Tibial nerve (tissue), 4 donors: ENCODE measurements around the gene GPATCH2L. TPM values are rescaled to one million over a fixed set of nuclear protein-coding genes. Genes with fewer than 3 reads are reported as not detected.

Source experiments
- DNase-seq, 2 donors: peaks; one replicate each; pipeline ENCODE4 v3.0.0-alpha.2; 2019; ENCODE audit warnings: low spot score in 2 of 2
- H3K27ac ChIP-seq, 4 donors: fragments of 200-600 bp; sonication (generic) in 3 of 4; one replicate each; pipeline ENCODE4 v1.5.1; 2017 to 2019; ENCODE audit warnings: mild to moderate bottlenecking in 1 of 4
- H3K27me3 ChIP-seq, 2 donors: fragments of 200-600 bp; sonication (generic) in 1 of 2; one replicate each; pipeline versions ENCODE4 v1.5.1 to v1.6.0; 2017 to 2019
- H3K36me3 ChIP-seq, 3 donors: fragments of 200-600 bp; sonication (generic); one replicate each; pipeline ENCODE4 v1.5.1; 2018 to 2019
- H3K4me1 ChIP-seq, 4 donors: fragments of 200-600 bp; sonication (generic) in 3 of 4; one replicate each; pipeline ENCODE4 v1.5.1; 2017 to 2019
- H3K4me3 ChIP-seq, 4 donors: fragments of 200-600 bp; sonication (generic) in 3 of 4; one replicate each; pipeline ENCODE4 v1.5.1; 2017 to 2019; ENCODE audit warnings: mild to moderate bottlenecking in 1 of 4, moderate library complexity in 1 of 4
- H3K9me3 ChIP-seq, 4 donors: fragments of 200-600 bp; sonication (generic) in 3 of 4; one replicate each; pipeline ENCODE4 v1.5.1; 2017 to 2019
- EP300 ChIP-seq, 2 donors: sonication (generic); formaldehyde crosslinking; IDR thresholded peaks; one replicate each; pipeline ENCODE4 v1.6.1; 2017; ENCODE audit warnings: antibody characterized with exemption in 2 of 2, mild to moderate bottlenecking in 1 of 2
- POLR2A ChIP-seq, 2 donors: fragments of 450-650 bp; IDR thresholded peaks; one replicate each; pipeline ENCODE4 v1.6.1; 2017; ENCODE audit warnings: antibody characterized with exemption in 2 of 2, mild to moderate bottlenecking in 2 of 2, moderate library complexity in 2 of 2
- WGBS, 2 donors: methylation state at CpG; one replicate each; pipeline ENCODE4 v1.1.5; 2018; 5-methylcytosine and 5-hydroxymethylcytosine counted together
- total RNA-seq, 4 donors: library from RNA; depleted of rRNA; stranded (reverse); fragments of >200 nt; gene quantifications; one replicate each; pipeline ENCODE4 v1.1.0, GENCODE V29; 2016
- TF ChIP-seq, protein P1 (sequence below), 5 experiments: fragments of 200-600 bp in 3 of 5; fragments of 450-650 bp in 2 of 5; sonication (generic) in 3 of 5; IDR thresholded peaks; one replicate each; pipeline ENCODE4 v1.5.1; 2016 to 2019; ENCODE audit warnings: antibody characterized with exemption in 5 of 5, mild to moderate bottlenecking in 3 of 5, moderate library complexity in 2 of 5

GPATCH2L gene
- total RNA-seq, 4 donors from 2014 or later = 56.1 to 76.8 (median 71.7) TPM

DNA sequence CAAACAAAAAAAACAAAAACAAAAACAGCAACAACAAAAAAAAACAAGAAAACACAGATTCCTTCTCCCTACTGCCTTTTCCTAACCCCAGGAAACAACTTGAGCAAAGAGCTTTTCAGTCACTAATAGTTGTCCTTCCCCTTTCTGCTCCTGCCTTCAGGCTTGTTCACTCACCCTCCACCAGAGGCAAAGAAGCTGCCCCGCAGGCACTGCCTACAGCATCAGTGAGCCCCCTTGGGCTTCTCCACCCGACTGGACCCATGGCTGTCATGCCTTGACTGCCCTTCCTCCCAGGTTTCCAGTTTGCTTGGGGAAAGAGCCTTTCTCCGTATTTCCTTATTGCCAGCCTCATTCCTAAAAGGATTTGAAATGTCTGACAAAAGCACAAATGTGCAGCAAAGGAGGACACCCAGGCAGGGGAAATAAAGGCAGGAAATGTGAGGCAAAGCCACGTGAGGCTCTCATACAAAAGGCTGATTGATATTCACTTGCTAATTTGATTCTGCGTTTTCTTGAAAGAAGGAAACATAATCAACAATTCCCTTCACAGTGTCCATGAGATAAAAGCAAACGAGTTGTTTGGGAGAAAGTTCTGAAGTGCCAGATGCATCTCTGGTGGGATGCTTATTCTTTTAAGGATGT, 85.7 kb downstream of the GPATCH2L start:
- WGBS, 2 donors = 38 to 43% methylated on average over 6 of the region's 6 CpGs
- DNase-seq = no peak
- Histone ChIP-seq H3K4me3 (no peak overlapping the region), H3K36me3 (peaks cover 0 to 6% (median 0%) of the 10 kb centered on the region in 3 donors), H3K9me3 (peaks cover 0 to 15% (median 5%) of the 10 kb centered on the region in 4 donors), H3K27ac (no peak overlapping the region), H3K27me3 (no peaks in the 10 kb centered on the region), H3K4me1 (no peaks in the 10 kb centered on the region)
- TF ChIP-seq EP300 (IDR thresholded peaks at IDR 0.05) = no peak
- TF ChIP-seq, protein P1, sequence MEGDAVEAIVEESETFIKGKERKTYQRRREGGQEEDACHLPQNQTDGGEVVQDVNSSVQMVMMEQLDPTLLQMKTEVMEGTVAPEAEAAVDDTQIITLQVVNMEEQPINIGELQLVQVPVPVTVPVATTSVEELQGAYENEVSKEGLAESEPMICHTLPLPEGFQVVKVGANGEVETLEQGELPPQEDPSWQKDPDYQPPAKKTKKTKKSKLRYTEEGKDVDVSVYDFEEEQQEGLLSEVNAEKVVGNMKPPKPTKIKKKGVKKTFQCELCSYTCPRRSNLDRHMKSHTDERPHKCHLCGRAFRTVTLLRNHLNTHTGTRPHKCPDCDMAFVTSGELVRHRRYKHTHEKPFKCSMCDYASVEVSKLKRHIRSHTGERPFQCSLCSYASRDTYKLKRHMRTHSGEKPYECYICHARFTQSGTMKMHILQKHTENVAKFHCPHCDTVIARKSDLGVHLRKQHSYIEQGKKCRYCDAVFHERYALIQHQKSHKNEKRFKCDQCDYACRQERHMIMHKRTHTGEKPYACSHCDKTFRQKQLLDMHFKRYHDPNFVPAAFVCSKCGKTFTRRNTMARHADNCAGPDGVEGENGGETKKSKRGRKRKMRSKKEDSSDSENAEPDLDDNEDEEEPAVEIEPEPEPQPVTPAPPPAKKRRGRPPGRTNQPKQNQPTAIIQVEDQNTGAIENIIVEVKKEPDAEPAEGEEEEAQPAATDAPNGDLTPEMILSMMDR (IDR thresholded peaks at IDR 0.05) = no peak
- no peak for TF ChIP-seq POLR2A (IDR thresholded peaks at IDR 0.05)

- Histone ChIP-seq H3K9me3 (peaks cover 0 to 28% (median 6%) of the 10 kb centered on the region in 4 donors), H3K4me3 (no peak overlapping the region), H3K4me1 (no peaks in the 10 kb centered on the region), H3K27me3 (no peaks in the 10 kb centered on the region), H3K27ac (no peak overlapping the region), H3K36me3 (no peaks in the 10 kb centered on the region)
- no peak for DNase-seq
- 68 to 78% methylated on average over 1 of the region's 1 CpG for WGBS, 2 donors
- TF ChIP-seq POLR2A (IDR thresholded peaks at IDR 0.05) (no peak), EP300 (IDR thresholded peaks at IDR 0.05) (no peak)
- TF ChIP-seq, protein P1 (IDR thresholded peaks at IDR 0.05) = no peak
Observed at GRCh38 chr14:76245097-76245496, 93.4 kb downstream of the GPATCH2L start.

- no peaks in the 10 kb centered on the region for H3K36me3 ChIP-seq
- TF ChIP-seq POLR2A (IDR thresholded peaks at IDR 0.05) = no peak
- TF ChIP-seq, protein P1 (IDR thresholded peaks at IDR 0.05) = no peak
- no peak for TF ChIP-seq EP300 (IDR thresholded peaks at IDR 0.05)
- no peak overlapping the region for H3K27ac ChIP-seq
Observed at GRCh38 chr14:76250302-76250701, 98.6 kb downstream of the GPATCH2L start.

GRCh38 chr14:76252471-76252870, 100.7 kb downstream of the GPATCH2L start:
- 89 to 96% methylated on average over 3 of the region's 3 CpGs for WGBS, 2 donors
- H3K27me3 ChIP-seq = no peaks in the 10 kb centered on the region
- TF ChIP-seq, protein P1 (IDR thresholded peaks at IDR 0.05) = no peak
- TF ChIP-seq EP300 (IDR thresholded peaks at IDR 0.05) = no peak
- TF ChIP-seq POLR2A (IDR thresholded peaks at IDR 0.05) = no peak
- H3K4me1 ChIP-seq = no peaks in the 10 kb centered on the region
- no peak overlapping the region for H3K27ac ChIP-seq
- no peaks in the 10 kb centered on the region for H3K9me3 ChIP-seq
- H3K36me3 ChIP-seq = no peaks in the 10 kb centered on the region
- H3K4me3 ChIP-seq = no peak overlapping the region
- DNase-seq = no peak

More at GRCh38 chr14:76250302-76250701, 98.6 kb downstream of the GPATCH2L start:
- Histone ChIP-seq H3K4me3 (no peak overlapping the region), H3K27me3 (no peaks in the 10 kb centered on the region), H3K9me3 (no peaks in the 10 kb centered on the region), H3K4me1 (no peaks in the 10 kb centered on the region)
- 18 to 25% methylated on average over 9 of the region's 9 CpGs for WGBS, 2 donors
- DNase-seq = no peak

DNA sequence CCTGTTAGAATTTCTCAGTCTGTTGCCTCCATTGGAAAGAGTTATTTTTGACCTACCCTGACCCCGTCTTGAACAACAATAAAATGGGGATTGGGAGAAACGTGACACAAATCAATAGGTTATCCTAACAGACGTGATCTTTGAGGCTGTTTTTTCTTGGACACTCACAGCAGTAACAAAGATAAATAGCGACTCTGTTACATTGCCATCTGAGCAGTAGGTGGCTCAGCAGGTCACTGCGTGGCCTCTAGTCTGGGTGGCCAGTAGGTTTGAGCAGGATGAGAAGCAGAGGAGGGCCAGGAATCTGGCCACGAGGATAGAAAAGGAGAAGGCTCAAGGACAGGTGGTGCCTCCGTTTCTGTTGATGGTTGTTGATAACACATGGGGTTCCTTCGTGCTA, 101.4 kb downstream of the GPATCH2L start:
- Histone ChIP-seq H3K4me3 (no peak overlapping the region), H3K27ac (no peak overlapping the region), H3K9me3 (no peaks in the 10 kb centered on the region), H3K36me3 (no peaks in the 10 kb centered on the region), H3K27me3 (no peaks in the 10 kb centered on the region), H3K4me1 (no peaks in the 10 kb centered on the region)
- WGBS, 2 donors = 61 to 67% methylated on average over 8 of the region's 8 CpGs
- DNase-seq = no peak
- TF ChIP-seq, protein P1 (IDR thresholded peaks at IDR 0.05) = no peak
- no peak for TF ChIP-seq EP300 (IDR thresholded peaks at IDR 0.05)
- TF ChIP-seq POLR2A (IDR thresholded peaks at IDR 0.05) = no peak
